Measurements from ENCODE around the gene VMP1.

Gene VMP1

DNA sequence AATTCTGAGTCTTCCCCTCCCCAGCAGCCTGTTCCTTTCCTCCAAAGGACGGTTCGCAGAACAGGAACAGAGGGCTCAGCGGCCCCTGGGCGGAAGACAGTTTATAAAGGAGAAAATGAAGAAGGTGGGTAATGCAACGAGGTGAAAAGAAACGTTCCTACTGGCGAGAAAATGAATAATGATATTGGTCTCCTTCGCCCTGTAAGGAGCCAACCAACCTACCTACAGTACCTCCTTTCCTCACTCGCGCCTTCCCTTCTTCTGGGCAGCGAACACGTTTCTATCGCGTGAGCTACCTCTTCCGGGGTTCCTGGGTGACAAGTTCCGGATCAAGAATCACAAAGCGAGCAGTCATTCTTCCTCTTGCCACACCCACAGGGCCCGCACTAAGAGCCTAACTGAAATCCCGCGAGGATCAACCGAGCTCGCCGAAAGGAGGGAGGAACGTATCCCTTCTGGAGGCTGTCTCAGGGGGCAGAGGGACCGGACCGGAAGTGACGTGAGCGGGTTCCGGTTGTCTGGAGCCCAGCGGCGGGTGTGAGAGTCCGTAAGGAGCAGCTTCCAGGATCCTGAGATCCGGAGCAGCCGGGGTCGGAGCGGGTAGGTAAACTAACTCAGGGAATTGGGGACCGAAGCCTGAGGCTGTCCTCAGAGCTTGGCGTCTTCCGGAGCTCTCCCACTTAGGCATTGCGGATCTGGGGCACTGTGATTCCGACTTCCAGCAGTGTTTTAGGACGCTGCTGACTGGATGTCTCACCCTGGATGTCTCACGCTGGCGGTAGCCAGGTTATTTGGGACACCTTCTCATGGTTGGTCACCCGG lies at the start of gene VMP1, which contains the start of gene PTRH2:
TSS of gene VMP1 (plus strand) at position 506 of the 822 bp plus-strand sequence. CDS start 23,793 bp downstream, outside the sequence.
TSS of gene PTRH2 (minus strand) at position 282 of the 822 bp plus-strand sequence. CDS start 9,452 bp downstream, outside the sequence.
- DNase-seq = peak; percentile 100

DNA sequence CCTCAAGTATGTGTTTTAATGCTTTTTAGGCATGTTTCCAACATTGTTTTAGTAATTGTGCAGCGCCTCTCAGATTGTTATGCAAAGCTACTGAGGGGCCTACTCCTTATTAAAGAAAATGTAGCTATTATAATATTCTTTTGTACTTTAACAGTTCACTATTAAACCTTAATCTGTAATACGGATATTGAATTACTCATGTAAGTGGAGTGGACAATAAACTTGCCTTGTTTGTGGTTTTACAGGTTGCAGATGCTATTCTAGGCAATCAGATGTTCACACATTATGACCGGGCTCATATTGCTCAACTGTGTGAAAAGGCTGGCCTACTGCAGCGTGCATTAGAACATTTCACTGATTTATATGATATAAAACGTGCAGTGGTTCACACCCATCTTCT lies 41.2 kb upstream of the VMP1 start:
- DNase-seq = no peak

DNA sequence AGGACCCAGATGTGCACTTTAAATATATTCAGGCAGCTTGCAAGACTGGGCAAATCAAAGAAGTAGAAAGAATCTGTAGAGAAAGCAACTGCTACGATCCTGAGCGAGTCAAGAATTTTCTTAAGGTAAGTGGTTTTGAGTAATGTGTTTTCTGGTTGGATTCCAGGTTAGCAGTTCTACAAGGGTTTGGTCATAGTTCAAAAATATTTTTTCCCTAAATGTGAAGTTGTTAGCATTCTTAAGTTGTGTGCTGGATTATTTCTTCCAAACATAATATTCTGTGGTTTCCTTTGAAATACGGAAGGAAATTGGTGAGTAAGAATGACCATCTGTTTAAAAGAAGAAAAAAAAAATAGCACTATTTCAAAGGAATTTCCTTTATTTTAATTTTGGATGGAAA lies 38.6 kb upstream of the VMP1 start:
- no peak for DNase-seq

DNA sequence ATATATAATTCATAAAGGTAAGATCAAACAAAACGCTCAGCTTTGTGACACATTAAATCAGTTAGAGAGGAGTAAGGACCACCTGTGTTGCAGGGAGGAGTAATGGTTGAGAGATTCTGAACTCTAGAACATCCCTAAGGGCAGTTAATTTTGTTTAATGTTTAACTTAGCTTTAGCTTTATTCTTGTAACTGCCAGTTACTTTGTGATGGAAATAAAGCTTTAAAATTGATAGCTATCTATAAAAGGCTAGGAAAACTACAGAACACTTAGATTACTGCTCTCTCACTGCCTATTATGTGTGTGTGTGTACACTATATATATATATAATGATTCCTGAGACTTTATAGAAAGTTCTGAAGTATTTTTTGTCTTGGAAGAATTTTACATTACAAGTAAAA lies 38.0 kb upstream of the VMP1 start:
- no peak for DNase-seq

DNA sequence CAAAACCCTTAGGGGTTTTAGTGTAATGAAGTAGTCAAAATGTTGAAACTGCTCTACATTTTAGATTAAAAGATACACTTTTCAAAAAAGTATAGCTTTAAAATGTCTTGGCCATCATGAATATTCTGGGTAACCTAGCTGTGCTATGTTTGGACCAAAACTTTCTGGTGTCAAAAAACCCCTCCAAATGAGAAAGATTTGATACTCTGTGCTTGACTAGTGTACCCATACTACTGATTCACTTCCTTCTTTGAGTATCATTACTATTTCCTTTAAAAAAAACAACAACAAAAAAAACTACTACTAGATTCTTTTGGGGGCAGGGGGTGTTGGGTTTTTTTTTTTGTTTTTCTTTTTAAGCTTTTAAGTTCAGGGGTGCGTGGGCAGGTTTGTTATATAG lies 37.5 kb upstream of the VMP1 start:
- DNase-seq = no peak

DNA sequence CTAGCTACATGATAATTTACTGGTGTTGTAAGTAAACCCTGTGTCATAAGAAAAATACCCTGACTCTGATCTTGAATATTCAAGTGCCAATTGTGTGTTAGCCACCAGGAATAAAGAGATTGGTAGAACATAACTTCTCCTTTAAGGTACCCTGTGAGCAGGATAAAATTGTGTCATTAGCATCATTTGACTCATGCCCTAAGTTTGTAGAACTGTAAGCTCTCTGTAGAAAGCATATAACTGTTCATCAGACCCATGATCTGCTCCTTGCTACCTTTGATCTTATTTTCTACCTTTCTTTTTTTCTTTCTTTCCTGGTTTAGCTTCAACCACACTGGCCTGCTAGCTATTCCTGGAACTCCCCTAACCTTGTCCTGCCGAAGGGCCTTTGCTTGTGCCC lies 36.1 kb upstream of the VMP1 start:
- no peak for DNase-seq

DNA sequence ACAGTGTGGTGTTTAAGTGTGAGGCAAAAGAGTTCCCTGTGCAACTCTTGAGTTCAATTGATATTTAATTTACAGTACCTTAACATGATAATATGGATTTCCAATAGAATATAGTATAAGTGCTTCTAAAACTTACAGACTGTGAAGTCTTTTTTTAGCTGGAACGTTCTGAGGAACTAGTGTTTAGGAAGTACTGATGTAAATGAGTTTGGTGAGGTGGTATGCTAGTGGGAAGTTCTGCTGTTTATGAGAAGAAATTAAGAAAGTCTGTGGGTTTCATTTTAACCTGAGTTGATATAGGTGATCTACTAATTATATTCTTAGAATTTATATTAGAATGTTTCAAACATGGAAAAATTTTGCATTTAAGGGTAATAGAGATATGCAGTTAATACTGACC lies 32.2 kb upstream of the VMP1 start:
- DNase-seq = no peak

DNA sequence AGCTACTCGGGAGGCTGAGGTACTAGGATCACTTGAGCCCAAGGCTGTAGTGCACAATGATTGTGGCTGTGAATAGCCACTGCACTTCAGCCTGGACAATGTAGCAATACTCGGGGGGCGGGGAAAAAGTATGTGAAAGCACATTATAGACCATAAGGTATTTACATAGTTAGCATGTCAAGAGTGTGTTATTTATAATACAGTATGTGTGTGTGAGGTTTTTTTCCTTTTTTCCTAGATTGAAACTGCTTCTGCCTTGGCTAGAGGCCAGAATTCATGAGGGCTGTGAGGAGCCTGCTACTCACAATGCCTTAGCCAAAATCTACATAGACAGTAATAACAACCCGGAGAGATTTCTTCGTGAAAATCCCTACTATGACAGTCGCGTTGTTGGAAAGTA lies 30.7 kb upstream of the VMP1 start:
- no peak for DNase-seq

DNA sequence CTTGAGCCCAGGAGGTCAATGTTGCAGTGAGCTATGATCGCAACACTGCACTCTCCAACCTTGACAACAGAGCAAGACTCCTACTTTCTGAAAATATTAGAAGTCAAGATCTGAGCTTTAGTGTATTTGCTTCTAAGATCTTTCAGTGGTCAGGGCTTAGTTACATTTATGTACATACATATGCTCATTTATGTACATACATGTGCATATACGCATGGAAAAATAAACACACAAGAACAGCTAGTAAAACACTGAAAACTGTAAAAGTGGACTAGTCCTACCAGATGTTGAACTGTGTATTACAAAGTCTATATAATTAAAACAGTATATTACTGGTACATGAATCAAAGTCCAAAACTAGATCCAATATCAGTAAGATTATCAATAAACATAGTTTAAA lies 28.5 kb upstream of the VMP1 start:
- DNase-seq = no peak

DNA sequence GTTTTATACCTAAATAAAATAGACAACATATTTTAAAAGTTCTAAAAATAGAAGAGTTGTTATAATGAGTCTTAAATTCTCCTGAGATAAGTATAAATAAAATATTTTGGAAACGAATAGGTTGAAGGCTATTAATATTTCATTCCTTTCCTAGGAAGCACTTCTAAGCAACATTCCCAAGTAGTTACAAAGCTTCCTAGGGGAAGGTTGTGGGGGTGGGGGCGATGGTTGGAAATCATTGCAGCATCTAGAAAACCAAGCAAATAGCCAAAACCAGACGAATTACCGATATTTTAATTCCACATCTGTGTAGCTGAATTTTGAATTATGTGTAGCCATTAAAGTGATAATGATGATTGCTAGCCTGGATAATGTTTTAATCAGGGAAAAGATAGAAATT lies 27.1 kb upstream of the VMP1 start:
- no peak for DNase-seq

DNA sequence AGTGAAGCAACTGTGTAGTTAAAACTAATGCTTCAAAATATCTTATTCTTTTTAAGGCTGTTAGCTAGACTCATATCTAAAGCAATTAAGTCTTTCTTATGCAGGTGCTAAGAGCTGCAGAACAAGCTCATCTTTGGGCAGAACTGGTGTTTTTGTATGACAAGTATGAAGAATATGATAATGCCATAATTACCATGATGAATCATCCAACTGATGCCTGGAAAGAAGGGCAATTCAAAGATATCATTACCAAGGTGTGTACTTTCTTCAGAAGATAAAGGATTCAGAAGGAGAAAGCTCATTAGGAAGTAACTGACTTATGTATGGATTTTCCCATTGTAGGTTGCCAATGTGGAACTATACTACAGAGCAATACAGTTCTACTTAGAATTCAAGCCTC lies 24.2 kb upstream of the VMP1 start:
- DNase-seq = no peak

DNA sequence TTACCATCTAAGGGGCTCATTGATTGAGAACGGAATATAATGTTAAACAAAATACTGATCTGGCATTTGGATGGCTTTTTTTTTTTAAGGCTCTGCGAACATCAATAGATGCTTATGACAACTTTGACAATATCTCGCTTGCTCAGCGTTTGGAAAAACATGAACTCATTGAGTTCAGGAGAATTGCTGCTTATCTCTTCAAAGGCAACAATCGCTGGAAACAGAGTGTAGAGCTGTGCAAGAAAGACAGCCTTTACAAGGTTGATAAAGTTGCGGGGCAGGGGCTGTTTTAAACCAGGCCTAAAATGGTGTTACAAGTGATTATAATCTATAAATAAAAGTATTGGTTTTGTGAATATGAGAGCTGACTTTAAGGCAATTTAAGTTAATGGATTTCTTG lies 22.5 kb upstream of the VMP1 start:
- DNase-seq = no peak

DNA sequence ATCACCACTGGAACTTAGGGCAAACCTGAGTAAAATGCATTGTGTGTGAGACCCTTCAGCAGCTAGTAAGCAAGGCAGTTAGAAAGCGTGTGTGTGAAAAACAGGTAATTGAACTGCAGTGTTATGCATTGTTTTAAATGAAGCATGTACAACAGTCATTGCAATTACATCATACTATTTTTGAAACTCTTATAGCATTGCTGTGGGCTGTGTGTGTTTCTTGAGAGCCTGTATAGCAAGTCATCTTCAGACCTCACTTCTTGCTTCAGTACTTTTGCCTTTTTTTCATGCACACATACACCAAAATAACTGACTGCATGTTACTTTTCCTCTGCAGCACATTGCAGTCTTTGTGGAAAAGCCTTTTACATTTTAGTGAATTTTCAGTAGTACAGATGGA lies 19.4 kb upstream of the VMP1 start:
- no peak for DNase-seq

DNA sequence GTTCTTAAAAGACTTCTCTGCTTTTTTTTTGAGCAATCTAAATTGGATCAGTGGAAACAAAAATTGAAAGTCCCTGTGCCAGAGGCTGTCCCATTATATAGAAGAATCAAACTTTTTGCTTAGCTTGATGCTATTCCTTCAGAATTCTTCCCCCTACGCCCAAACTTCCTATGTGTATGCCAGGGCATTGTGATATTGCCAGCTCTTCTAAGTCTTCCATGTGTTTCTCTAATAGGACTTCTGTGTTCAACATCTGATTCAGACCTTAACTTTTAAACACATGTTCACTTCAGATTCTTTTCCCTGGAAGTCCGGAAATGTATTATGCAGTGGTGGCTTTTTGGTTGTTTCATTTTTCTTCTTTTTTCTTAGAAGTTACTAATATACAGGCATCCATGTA lies 19.0 kb upstream of the VMP1 start:
- DNase-seq = no peak

DNA sequence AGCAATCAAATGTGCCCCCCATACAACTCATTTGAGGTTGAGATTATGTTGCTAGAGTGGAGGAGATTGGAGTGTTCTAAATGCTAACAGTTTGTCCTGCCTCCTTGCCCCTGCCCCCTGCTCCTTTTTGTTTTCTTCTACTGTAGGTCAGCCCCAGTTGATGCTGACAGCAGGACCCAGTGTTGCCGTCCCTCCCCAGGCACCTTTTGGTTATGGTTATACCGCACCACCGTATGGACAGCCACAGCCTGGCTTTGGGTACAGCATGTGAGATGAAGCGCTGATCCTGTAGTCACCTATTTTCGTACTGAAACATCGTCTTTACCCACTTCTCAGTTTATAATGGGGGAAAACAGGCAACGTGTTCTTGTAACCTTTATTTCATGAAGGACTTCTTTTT lies 13.9 kb upstream of the VMP1 start:
- DNase-seq = no peak

DNA sequence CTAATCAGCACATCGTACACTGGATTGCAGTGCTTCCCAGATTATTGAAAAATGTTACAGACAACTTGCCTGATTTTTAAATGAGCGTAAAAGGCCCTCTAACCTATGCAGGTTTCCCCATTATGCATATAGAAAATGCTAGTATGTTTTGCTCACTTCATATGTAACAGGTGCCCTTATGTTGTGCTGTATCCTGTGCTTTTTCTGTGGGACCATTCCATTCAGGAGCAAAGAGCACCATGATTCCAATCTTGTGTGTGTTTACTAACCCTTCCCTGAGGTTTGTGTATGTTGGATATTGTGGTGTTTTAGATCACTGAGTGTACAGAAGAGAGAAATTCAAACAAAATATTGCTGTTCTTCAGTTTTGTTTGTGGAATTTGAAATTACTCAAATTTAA lies 13.1 kb upstream of the VMP1 start:
- no peak for DNase-seq

DNA sequence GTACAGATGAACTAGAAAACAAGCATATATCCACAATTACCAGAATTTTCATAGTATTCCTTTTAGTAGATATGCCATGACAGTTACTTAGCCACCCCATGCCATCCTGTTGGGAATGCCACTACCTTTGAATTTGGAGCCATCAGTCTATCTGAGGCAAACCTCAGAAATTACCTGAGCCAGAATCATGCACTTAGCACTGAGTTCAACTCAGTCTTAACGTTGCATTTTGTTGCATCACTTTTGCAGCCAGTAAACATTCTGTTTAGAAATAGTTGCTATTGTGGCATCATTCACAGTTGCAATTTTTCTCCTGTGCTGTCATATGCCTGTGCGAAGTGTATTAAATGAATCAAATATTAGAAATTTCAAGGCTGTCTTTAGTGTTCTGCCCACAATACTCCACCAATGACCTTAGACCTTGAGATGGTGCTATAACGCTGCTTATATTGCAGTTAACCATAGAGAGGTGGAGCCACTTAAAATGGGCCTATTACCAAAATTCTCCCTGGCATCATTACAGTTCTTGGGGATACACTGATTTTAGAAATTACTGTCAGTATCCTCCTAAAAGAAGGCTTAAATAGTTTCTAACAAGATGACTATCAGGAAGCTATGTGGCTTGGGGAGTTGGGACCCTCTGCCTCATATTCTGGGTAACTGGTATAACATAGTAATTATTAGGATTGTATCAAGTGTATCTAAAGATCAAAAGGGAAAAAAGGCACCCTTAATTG lies 11.3 kb upstream of the VMP1 start:
- no peak for DNase-seq

DNA sequence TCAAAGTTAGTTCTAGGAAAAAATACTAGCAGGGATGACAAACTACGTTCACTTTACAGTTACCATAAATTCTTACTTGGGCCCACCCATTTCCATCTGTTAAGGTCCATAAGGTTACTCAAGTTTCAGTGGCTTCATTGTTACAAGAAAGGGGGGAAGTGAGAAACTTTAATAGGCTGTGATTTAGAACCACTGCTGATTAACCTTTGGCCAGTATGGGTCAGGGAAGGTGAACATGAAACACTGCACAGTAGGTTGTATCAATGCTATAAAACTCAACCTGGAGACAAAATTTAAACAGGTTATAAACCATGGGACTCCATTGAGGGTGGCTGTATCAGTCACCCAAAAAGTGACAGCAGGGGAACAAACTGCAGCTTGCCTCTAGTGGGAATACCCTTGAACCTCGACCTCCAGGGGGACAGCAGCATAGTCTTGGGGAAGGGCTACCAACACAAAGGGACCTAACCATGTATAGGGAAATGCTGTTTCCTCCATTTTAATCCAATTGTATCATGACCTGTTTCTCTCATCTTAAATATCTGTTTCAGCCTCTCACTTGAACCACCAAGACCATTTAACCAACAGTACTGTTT lies 10.7 kb upstream of the VMP1 start:
- DNase-seq = no peak

DNA sequence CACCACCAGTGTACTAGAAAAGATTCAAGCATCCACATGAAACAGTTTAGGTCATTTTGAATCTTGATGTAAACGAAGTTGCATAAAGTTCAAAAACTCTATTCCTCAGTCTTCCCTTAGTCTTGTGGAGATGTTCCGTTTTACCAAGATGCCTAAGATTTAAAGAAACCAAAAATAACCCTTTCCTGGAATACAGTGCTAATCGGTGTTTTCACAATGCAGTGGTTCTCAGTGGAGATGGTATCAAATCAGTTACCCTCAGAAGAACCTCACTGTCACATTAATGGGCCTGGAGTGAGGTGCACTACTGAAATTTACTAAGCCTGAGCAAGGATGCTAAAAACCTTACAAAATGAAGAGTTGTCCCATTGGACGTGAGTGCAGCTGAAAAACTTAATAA lies 9.3 kb upstream of the VMP1 start:
- DNase-seq = no peak

DNA sequence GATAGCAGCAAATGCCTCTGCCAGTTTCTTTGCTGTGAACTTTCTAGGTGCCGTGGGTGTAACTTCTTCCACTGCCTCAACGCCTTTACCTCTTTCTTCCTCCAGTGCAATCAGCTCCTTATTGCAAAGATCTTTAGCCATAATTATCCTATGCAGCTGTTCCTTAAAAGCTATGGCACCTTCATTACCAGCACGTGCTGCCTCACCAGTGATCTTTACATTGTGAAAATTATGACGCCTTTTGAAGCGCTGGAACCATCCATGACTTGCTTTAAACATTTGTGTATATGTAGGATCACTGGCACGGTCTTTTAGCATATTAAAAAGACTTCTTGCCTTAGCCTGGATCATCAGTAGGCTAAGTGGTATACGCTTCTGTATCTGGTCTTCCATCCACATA lies 8.2 kb upstream of the VMP1 start:
- DNase-seq = no peak

DNA sequence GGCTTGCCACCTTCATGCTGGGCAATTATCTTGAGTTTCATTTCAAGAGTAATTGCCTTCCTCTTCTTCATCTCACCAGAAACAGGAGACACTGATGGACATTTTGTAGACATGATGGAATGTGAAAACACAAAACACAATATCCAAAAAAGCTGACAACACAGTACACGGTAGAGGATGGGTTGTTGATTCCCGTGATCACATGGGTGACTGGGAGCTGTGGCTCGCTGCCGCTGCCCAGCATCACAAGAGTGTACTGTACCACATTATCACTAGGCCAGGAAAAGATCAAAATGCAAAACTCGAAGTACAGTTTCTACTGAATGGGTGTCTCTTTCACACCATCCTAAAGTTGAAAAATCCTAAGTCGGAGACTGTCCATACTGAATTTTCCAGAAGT lies 7.7 kb upstream of the VMP1 start:
- no peak for DNase-seq

DNA sequence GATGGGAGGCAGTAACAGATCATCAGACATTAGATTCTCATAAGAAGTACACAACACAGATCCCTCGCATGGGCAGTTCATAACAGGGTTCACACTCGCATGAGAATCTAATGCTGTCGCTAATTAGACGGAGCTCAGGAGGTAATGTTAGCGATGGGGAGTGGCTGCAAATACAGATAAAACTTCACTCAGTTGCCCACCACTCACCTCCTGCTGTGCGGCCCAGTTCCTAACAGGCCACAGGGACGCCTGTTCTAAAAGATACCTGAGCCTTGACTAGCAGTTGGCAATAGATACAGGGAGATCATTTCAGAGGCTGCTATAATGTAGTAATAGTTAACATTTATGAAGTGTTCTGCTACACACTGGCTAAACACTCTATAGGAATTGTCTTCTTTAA lies 5.2 kb upstream of the VMP1 start:
- DNase-seq = no peak

DNA sequence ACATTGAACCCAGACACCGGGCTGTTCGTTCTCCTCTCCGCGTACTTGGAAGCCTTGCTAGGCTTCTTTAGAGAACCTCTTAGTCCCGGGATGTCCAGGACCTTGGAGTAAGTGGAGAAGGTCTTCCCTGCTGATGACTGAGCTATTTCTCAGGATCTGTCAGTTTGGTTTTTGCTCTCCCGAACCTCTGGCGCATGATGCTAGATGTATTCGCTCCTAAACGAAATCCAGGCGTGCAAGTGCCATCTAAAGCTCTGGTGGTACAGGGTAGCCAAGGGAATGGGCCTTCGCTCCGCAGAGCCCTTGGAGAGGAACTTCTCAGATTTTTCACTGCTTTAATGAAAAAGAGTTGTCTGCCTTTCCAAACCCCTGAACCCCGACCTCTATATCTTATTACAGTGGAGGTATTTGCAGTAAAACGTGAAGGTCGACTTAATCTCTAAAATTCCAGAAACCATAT lies 547 bp downstream of the VMP1 start:
- no peak for DNase-seq

DNA sequence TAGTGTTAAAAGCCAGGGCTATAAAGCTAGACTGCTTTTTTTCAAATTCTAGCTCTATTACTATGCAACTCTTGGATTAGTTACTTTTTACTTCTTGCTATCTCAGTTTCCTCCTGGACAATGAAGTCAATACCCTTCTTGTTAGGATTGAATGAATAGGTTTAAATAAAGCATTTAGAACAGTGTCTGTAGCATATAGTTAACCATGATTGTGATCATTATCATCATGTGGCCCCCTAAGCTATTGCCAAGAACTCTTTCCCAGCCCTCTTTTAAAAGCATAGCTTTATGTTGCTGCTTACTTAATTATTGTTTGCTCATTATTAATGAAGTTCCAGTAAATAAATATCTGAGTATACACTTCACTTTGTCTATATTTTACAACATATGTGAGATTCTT lies 4.5 kb downstream of the VMP1 start:
- no peak for DNase-seq
